GM12801 (cell line): Measurements from ENCODE around the gene ACOX1.

ENCODE experiments used
- TF ChIP-seq, protein P1 (sequence below): IDR thresholded peaks from one replicate; pipeline ENCODE4 v1.5.1; 2011; ENCODE audit warnings: control low read depth; ENCODE audit not compliant: insufficient read length; ENCODE audit errors: extremely low read depth

Gene ACOX1

DNA sequence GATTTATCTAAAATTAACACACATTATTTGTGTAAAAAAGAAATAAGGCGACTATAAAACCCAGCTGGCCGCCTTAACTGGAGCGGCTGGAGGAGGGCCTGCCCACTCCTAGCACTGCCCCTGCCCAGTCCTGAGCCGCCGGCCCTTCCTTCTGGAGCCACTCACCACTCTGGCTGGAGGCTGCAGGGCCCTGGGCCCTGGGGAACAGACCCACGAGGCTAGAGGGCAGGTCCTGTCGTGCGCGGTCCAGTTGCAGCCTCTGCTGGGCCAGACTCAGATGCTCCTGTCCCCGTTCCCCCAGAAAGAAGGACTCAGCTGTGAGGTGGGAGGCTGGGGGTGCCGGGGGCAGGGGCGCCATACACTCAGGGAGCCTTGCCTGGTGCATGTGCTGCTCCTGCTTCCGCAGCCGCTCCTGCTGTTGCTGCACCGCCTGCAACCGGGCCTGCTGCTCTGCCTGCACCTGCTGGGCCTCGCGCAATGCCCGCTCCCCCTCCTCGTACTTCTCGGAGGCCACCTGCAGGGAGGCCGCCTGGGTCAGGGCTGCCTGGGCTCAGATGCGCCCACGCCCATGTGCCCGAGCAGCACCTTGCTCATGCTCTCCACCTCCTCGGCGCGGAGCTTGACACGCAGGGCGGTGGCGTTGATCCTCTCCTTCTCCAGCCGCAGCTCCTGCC lies 65.3 kb downstream of the ACOX1 start:
- TF ChIP-seq, protein P1, sequence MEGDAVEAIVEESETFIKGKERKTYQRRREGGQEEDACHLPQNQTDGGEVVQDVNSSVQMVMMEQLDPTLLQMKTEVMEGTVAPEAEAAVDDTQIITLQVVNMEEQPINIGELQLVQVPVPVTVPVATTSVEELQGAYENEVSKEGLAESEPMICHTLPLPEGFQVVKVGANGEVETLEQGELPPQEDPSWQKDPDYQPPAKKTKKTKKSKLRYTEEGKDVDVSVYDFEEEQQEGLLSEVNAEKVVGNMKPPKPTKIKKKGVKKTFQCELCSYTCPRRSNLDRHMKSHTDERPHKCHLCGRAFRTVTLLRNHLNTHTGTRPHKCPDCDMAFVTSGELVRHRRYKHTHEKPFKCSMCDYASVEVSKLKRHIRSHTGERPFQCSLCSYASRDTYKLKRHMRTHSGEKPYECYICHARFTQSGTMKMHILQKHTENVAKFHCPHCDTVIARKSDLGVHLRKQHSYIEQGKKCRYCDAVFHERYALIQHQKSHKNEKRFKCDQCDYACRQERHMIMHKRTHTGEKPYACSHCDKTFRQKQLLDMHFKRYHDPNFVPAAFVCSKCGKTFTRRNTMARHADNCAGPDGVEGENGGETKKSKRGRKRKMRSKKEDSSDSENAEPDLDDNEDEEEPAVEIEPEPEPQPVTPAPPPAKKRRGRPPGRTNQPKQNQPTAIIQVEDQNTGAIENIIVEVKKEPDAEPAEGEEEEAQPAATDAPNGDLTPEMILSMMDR = no peak

DNA sequence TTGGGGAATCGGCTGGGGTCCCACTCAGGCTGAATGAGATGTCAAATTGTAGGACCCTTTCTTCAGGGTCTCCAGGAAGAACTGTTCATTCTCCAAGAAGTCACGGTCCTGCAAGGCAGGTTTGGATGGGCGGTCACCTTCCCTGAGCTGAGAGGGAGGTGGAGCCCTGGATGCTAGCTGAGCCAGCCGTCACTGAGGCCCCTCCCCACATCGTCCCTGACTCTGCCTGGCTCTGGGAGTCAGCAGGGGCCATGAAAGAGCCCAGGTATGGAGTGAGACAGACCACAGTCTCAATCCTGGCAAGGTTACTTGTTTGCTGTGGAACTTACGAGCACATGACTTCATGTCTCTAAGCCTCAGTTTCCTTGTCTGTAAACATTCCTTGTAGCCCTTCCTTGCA lies 68.3 kb downstream of the ACOX1 start:
- TF ChIP-seq, protein P1 = no peak

DNA sequence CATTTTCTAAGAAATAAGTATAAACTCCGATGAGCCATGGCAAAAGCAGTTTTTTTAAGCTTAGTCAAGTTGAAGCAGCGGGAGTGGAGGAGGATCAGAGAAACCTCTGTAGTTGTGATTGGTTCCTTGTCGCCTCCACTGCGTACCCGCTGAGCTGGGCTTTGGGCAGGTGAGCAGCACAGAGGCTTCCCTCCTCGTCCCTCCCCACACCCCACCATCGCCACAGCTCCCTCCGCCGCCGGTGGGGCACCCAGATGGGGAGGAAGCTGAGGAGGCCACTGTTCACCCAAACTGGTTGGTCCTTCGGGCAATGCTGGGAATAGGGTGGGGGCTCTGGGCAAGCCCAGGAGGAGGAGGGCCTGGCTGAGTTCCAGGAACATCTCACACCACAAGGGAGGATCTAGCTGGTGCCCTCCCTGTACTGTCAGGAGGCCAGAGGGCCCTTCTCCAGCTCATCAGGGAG lies 69.1 kb downstream of the ACOX1 start:
- TF ChIP-seq, protein P1 = no peak

DNA sequence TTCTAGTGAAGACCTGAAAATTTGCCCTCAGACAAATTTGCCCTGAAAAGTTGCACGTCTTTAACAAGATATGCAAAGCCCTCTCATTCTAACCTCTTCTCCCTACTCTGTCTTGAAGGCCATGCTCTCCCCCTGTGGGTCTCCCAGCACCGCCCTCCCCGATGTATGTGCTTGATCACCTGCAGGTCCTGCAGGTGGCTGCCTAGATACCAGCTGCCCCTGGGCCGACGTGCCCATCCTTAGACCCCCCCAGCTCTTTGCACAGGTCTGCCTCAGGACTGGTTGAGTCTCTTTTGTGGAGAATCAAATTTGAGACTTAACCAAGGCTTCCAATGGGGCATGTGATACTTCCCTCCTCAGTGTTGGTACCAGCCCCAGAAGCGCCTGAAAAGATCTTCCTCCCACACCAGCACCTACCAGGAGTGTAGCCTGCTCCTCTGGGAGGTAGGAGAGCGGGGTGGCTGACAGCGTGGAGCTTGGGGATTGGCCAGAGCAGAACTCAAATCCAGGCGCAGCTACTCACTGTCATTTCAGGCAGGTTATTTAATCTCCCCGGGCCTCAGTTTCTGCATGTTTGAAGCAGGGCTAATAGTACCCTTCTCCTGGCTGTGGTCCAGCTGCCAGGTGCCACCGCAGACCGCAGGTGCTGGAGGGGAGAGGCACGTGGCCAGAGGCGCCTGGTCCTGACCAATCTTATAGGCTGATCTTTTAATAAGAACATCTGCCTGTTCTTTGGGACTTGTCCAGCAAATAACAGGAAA lies 69.7 kb downstream of the ACOX1 start:
- TF ChIP-seq, protein P1 = no peak

DNA sequence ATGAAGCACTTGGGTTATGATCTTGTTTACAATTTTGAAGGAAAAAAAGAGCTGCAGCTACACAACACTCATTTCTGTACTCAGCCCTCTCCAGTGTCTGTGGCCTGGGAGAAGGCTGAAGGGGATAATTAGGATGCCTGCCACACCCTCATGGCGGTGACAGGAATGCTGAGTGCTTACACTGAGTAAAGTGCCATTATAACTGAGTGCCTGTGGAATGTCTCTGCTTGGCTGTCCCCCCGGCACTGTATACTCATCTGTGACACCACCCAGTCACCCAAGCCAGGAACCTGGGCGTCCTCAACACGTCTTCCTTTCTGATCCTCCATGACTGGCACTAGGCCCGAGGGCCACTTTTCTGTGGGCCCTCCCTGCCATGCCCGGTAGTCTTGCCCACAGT lies 70.8 kb downstream of the ACOX1 start:
- TF ChIP-seq, protein P1 = no peak

DNA sequence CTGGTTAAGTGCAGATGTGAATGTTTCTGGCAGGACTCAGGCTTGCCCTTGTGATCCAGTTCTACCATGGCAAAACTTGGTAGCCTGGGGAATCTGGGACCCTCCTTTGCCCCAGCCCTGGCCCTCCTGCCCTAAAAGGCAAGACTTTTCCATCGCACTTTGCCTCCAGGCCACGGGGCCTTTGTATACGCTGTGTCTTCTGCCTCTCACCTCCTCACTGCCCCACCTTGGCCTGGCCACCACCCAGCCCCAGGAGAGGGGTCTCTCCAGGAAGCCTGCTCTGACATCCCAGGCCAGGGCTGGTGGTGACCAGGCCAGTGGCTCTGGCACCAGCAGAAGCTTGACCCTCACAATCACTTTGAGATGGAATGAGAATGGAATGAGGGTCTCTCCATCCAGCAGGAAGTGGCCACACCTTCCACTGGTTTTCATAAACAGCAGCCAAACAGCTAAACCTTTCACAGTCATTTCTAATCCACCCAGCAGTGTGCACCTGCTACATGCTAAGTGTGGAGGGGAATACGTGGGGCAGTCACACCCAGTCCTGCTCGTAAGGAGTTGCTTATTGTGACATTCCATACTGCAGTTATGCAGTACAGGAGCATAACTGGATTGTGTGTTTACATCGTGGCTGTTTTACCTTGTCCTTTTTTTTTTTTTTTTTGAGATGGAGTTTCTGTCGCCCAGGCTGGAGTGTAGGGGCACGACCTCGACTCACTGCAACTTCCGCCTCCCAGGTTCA lies 72.7 kb downstream of the ACOX1 start:
- TF ChIP-seq, protein P1 = no peak
